HepG2 (cell line): ENCODE results near the gene HOXA13. TPM values are rescaled to one million over a fixed set of nuclear protein-coding genes. Genes with fewer than 3 reads are reported as not detected.

Source experiments
- ATAC-seq: fragments of 200-7000 bp; cut with Tn5 transposase; 3 replicates; pipeline ENCODE4 v1.9.1; 2020; ENCODE audit warnings: mild to moderate bottlenecking, moderate library complexity
- BruUV-seq: library from RNA; stranded (reverse); fragments of 400-500 nt; replicated peaks from 2 replicates; lab custom pipeline; 2021; lab: Mats Ljungman, UMichigan
- CTCF ChIA-PET: fragments of 300-600 bp; formaldehyde crosslinking; extraction: SDS; loops from one replicate; lab custom pipeline; 2021; ENCODE audit warnings: low total read pairs, inconsistent platforms, low intra/inter-chr PET ratio; lab: Yijun Ruan, JAX
- POLR2A ChIA-PET: fragments of 350-600 bp; sonication (Branson Sonifier 250); formaldehyde crosslinking; loops from one replicate; lab custom pipeline; 2020; ENCODE audit warnings: antibody characterized with exemption, inconsistent platforms; lab: Yijun Ruan, JAX
- DNase-seq: peaks from one replicate; pipeline ENCODE4 v3.0.0-alpha.2; 2015; ENCODE audit warnings: low spot score
- FAIRE-seq: peaks from 3 replicates; lab custom pipeline; 2011; peaks lifted over from hg19 to GRCh38; lab: Jason Lieb, UNC
- H2AFZ ChIP-seq: one replicate; pipeline ENCODE4 v1.6.1; 2011; ENCODE audit warnings: low read length, inconsistent platforms
- H3K27ac ChIP-seq: fragments of 300-600 bp; 3 replicates; pipeline ENCODE4 v1.8.0; 2011; ENCODE audit warnings: mixed run types, mild to moderate bottlenecking, mixed read lengths, low read length, inconsistent platforms; ENCODE audit not compliant: insufficient read depth; ENCODE audit errors: extremely low read length
- H3K27me3 ChIP-seq, 2 experiments: fragments of 200-600 bp in 1 of 2; 2 replicates in 1 of 2; 3 replicates in 1 of 2; pipeline versions ENCODE4 v1.6.0 to v1.8.0; 2011; ENCODE audit warnings: low read length in 2 of 2, mild to moderate bottlenecking in 2 of 2, moderate library complexity in 2 of 2, inconsistent platforms in 1 of 2; ENCODE audit not compliant: insufficient read depth in 2 of 2, control insufficient read depth in 1 of 2
- H3K36me3 ChIP-seq, 2 experiments: fragments of 200-600 bp in 1 of 2; replicated peaks in 1 of 2; 2 replicates in 1 of 2; 3 replicates in 1 of 2; pipeline versions ENCODE4 v1.5.1 to v1.8.0; 2011; ENCODE audit warnings: low read length in 2 of 2, inconsistent platforms in 1 of 2; ENCODE audit not compliant: insufficient read depth in 2 of 2, control insufficient read depth in 1 of 2
- H3K4me1 ChIP-seq: 2 replicates; pipeline ENCODE4 v1.5.1; 2012; ENCODE audit warnings: low read length, inconsistent platforms; ENCODE audit not compliant: insufficient read depth
- H3K4me2 ChIP-seq: 2 replicates; pipeline ENCODE4 v1.6.0; 2011; ENCODE audit warnings: low read depth, low read length, inconsistent platforms
- H3K4me3 ChIP-seq, 3 experiments: fragments of 200-600 bp in 1 of 3; sonication (generic), shearing (Covaris generic) in 1 of 3; replicated peaks in 1 of 3; 2 replicates each; pipeline ENCODE4 v1.5.1; 2011 to 2016; ENCODE audit warnings: low read length in 3 of 3, inconsistent platforms in 2 of 3, low read depth in 2 of 3, mild to moderate bottlenecking in 2 of 3, control low read depth in 1 of 3, mixed read lengths in 1 of 3; ENCODE audit not compliant: insufficient read depth in 1 of 3
- H3K79me2 ChIP-seq: one replicate; pipeline ENCODE4 v1.6.1; 2011; ENCODE audit warnings: low read length, inconsistent platforms; ENCODE audit not compliant: insufficient read depth
- H3K9ac ChIP-seq: 2 replicates; pipeline ENCODE4 v1.6.0; 2011; ENCODE audit warnings: mild to moderate bottlenecking, low read depth, low read length, inconsistent platforms; ENCODE audit not compliant: insufficient read depth
- H3K9me3 ChIP-seq: 2 replicates; pipeline ENCODE4 v1.5.1; 2012; ENCODE audit warnings: mild to moderate bottlenecking, low read length
- H4K20me1 ChIP-seq: 2 replicates; pipeline ENCODE4 v1.6.0; 2011; ENCODE audit warnings: inconsistent platforms, mild to moderate bottlenecking, low read length, moderate library complexity; ENCODE audit not compliant: insufficient read depth
- ARHGAP35 ChIP-seq: sonication (generic); formaldehyde crosslinking; IDR thresholded peaks from 2 replicates; pipeline ENCODE4 v1.9.0; 2022; ENCODE audit warnings: mild to moderate bottlenecking, inconsistent platforms, moderate library complexity, missing genetic modification reagents, borderline replicate concordance
- KMT2B ChIP-seq: IDR thresholded peaks from 2 replicates; pipeline ENCODE4 v1.6.1; 2016; ENCODE audit warnings: missing genetic modification reagents, missing compliant biosample characterization
- PATZ1 ChIP-seq: sonication (generic); formaldehyde crosslinking; IDR thresholded peaks from 2 replicates; pipeline ENCODE4 v1.4.0; 2020; ENCODE audit warnings: missing genetic modification reagents
- REL ChIP-seq: sonication (generic); formaldehyde crosslinking; conservative IDR thresholded peaks from 2 replicates; pipeline ENCODE4 v1.8.0; 2022; ENCODE audit warnings: mild to moderate bottlenecking, missing genetic modification reagents, moderate library complexity
- SYNCRIP ChIP-seq: fragments of 200-400 bp; formaldehyde crosslinking; IDR thresholded peaks from 2 replicates; pipeline ENCODE4 v1.6.1; 2018; ENCODE audit warnings: mild to moderate bottlenecking, low read depth, low read length; ENCODE audit not compliant: insufficient read depth
- ZIK1 ChIP-seq: sonication (generic); formaldehyde crosslinking; IDR thresholded peaks from 2 replicates; pipeline ENCODE4 v1.5.0; 2020; ENCODE audit warnings: mild to moderate bottlenecking, low read depth, missing genetic modification reagents, borderline replicate concordance
- ZMAT3 ChIP-seq: sonication (generic); formaldehyde crosslinking; conservative IDR thresholded peaks from 2 replicates; pipeline ENCODE4 v1.7.0; 2021; ENCODE audit warnings: missing genetic modification reagents
- WGBS: methylation state at CpG from one replicate; pipeline ENCODE4 v1.1.6; 2017; ENCODE audit warnings: low lambda C conversion rate; 5-methylcytosine and 5-hydroxymethylcytosine counted together
- in situ Hi-C: cut with HindIII; loops from 2 replicates; pipeline ENCODE4 v1.10.0; 2017; ENCODE audit warnings: low pct_unique_long_range_greater_than_20kb; ENCODE audit not compliant: extremely low pct_ligation_motif_present
- intact Hi-C: fragments of 100-400 bp; cut with micrococcal nuclease; formaldehyde crosslinking; loops from one replicate; pipeline ENCODE4 v1.10.0; 2022; ENCODE audit not compliant: unreplicated experiment
- polyA plus RNA-seq, 8 experiments: library from polyadenylated mRNA; depleted of rRNA in 3 of 8; stranded (reverse) in 7 of 8; unstranded in 1 of 8; fragments of >200 nt; fragmentation: Illumina TruSeq in 4 of 8; extraction: Trizol in 4 of 8; gene quantifications; 2 replicates each; pipeline versions ENCODE4 v1.2.1 to v1.2.3, GENCODE V29; 2011 to 2016; ENCODE audit warnings: low read depth in 4 of 8, missing spikeins in 1 of 8, mixed read lengths in 1 of 8; ENCODE audit not compliant: insufficient read depth in 1 of 8
- total RNA-seq, 5 experiments: library from RNA; depleted of rRNA; stranded (reverse); fragments of >200 nt; fragmentation: Illumina TruSeq; extraction: Trizol; gene quantifications; 2 replicates each; pipeline ENCODE4 v1.2.3, GENCODE V29; 2016; ENCODE audit warnings: low read depth in 1 of 5
- TF ChIP-seq, protein P1 (sequence below): sonication (generic); formaldehyde crosslinking; conservative IDR thresholded peaks from 2 replicates; pipeline ENCODE4 v1.8.0; 2022; ENCODE audit warnings: low read depth, missing genetic modification reagents

HOXA13 gene
- total and polyA plus RNA-seq, 2 of the 13 experiments (the other 11 are each of a cell fraction or from before 2014, with no cell fraction given) = 0.01 to 0.04 TPM

GRCh38 chr7:27181795-27182275 is 18.1 kb downstream of the HOXA13 start:
- TF ChIP-seq, protein P1, sequence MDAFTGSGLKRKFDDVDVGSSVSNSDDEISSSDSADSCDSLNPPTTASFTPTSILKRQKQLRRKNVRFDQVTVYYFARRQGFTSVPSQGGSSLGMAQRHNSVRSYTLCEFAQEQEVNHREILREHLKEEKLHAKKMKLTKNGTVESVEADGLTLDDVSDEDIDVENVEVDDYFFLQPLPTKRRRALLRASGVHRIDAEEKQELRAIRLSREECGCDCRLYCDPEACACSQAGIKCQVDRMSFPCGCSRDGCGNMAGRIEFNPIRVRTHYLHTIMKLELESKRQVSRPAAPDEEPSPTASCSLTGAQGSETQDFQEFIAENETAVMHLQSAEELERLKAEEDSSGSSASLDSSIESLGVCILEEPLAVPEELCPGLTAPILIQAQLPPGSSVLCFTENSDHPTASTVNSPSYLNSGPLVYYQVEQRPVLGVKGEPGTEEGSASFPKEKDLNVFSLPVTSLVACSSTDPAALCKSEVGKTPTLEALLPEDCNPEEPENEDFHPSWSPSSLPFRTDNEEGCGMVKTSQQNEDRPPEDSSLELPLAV (CRISPR knock-in tag) = no peak
- TF ChIP-seq REL (CRISPR knock-in tag) (no peak), ZIK1 (CRISPR knock-in tag) (no peak), PATZ1 (CRISPR knock-in tag) (no peak), SYNCRIP (no peak), ZMAT3 (no peak), ARHGAP35 (CRISPR knock-in tag) (no peak), KMT2B (CRISPR knock-in tag) (no peak)
- POLR2A ChIA-PET = no interaction called here

More at GRCh38 chr7:27181795-27182275, 18.1 kb downstream of the HOXA13 start:
- no peak overlapping the region for H3K4me3 ChIP-seq
- peaks cover 27 to 90% of the 10 kb centered on the region in 2 experiments for H3K27me3 ChIP-seq
- no peak for ATAC-seq
- H3K79me2 ChIP-seq = no peaks in the 10 kb centered on the region
- H3K4me2 ChIP-seq = no peak overlapping the region
- H3K9me3 ChIP-seq = no peaks in the 10 kb centered on the region
- BruUV-seq = no TSS peak
- no peaks in the 10 kb centered on the region for H3K36me3 ChIP-seq
- FAIRE-seq = no peak
- intact Hi-C loops (no loop called here), in situ Hi-C loops (no loop called here)
- peaks cover 38% of the 10 kb centered on the region for H3K4me1 ChIP-seq
- WGBS = 20% methylated on average over 1 of the region's 4 CpGs
- DNase-seq = no peak
- no peak overlapping the region for H3K27ac ChIP-seq
- CTCF ChIA-PET = no interaction called here
- peaks cover 6% of the 10 kb centered on the region; the same call in 1 of the 2 replicates for H4K20me1 ChIP-seq
- no peak overlapping the region for H2AFZ ChIP-seq
- H3K9ac ChIP-seq = no peak overlapping the region
